Lower leg skin (tissue), 3 donors: Measurements from ENCODE around the gene OTUD7B.

ENCODE experiments used
- POLR2A ChIP-seq, 2 donors: fragments of 450-650 bp; IDR thresholded peaks; one replicate each; pipeline ENCODE4 v1.6.1; 2016 to 2017; ENCODE audit warnings: antibody characterized with exemption in 2 of 2, mild to moderate bottlenecking in 1 of 2, moderate library complexity in 1 of 2
- TF ChIP-seq, protein P1 (sequence below), 3 donors: fragments of 450-650 bp; IDR thresholded peaks; one replicate each; pipeline ENCODE4 v1.5.1; 2016; ENCODE audit warnings: antibody characterized with exemption in 3 of 3, mild to moderate bottlenecking in 3 of 3, moderate library complexity in 2 of 3

DNA sequence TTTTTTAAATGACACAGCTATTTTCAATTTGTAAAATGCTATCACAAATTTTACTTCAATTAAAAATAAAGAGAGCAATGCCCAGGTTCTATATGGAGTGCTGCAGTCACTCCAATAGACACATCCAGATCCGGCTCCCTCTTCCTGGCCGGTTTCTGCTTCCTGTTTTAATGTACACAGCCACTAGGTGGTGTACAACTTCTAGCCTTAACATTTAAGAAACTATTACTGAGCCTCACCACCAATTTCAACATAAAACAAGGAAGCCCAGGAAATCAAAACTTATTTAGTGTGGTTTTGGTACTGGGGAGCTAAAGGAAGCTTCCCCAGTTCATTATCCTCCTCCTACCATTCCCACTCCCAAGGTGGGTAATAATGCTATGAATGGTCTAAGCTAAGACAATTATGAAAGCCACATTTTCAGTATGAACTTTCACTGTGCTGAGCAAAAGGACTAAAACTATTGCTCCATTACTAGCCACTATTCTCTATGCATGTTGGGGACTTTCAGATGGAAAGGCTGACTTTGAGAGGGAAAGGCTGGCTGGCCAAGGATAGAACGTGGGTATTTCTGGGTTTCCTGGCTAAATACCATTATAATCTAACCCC, 48.4 kb downstream of the OTUD7B start:
- no peak for TF ChIP-seq POLR2A (IDR thresholded peaks at IDR 0.05)
- TF ChIP-seq, protein P1, sequence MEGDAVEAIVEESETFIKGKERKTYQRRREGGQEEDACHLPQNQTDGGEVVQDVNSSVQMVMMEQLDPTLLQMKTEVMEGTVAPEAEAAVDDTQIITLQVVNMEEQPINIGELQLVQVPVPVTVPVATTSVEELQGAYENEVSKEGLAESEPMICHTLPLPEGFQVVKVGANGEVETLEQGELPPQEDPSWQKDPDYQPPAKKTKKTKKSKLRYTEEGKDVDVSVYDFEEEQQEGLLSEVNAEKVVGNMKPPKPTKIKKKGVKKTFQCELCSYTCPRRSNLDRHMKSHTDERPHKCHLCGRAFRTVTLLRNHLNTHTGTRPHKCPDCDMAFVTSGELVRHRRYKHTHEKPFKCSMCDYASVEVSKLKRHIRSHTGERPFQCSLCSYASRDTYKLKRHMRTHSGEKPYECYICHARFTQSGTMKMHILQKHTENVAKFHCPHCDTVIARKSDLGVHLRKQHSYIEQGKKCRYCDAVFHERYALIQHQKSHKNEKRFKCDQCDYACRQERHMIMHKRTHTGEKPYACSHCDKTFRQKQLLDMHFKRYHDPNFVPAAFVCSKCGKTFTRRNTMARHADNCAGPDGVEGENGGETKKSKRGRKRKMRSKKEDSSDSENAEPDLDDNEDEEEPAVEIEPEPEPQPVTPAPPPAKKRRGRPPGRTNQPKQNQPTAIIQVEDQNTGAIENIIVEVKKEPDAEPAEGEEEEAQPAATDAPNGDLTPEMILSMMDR (IDR thresholded peaks at IDR 0.05): peak in 1 of 3 donors; percentile 60
